Activated CD4-positive, alpha-beta memory T cell treated with anti-CD3 and anti-CD28 coated beads, Interleukin-2, amount 10 ng/mL, durations not matched to agents 7 days and 5 days (primary cell): ENCODE results near the gene PHKG1. TPM values are rescaled to one million over a fixed set of nuclear protein-coding genes. Genes with fewer than 3 reads are reported as not detected.
"Not testable (repeated sequence)": the region's sequence is repeated elsewhere in the genome, so short reads cannot be mapped to it uniquely, and the experiment has no call there.

ENCODE experiments used
- CTCF ChIA-PET: fragments of 350-600 bp; sonication (Branson Sonifier 250); formaldehyde crosslinking; loops from one replicate; lab custom pipeline; 2021; ENCODE audit warnings: antibody characterized with exemption, inconsistent platforms; lab: Charles Lee
- POLR2A ChIA-PET: fragments of 350-600 bp; sonication (Branson Sonifier 250); formaldehyde crosslinking; loops from one replicate; lab custom pipeline; 2021; ENCODE audit warnings: antibody characterized with exemption; lab: Charles Lee
- DNase-seq: peaks from one replicate; pipeline ENCODE4 v3.0.0-alpha.2; 2020
- H3K27ac Mint-ChIP-seq: one replicate; pipeline ENCODE4 v1.8.0; 2021; ENCODE audit warnings: mild to moderate bottlenecking, mixed read lengths
- H3K27me3 Mint-ChIP-seq: one replicate; pipeline ENCODE4 v1.8.0; 2021; ENCODE audit warnings: mixed read lengths
- H3K36me3 Mint-ChIP-seq: one replicate; pipeline ENCODE4 v1.8.0; 2021; ENCODE audit warnings: low read depth, mixed read lengths
- H3K4me1 Mint-ChIP-seq: one replicate; pipeline ENCODE4 v1.8.0; 2021; ENCODE audit warnings: mixed read lengths
- H3K4me3 Mint-ChIP-seq: one replicate; pipeline ENCODE4 v1.8.0; 2021; ENCODE audit warnings: mild to moderate bottlenecking, mixed read lengths
- H3K9me3 Mint-ChIP-seq: one replicate; pipeline ENCODE4 v1.8.0; 2021; ENCODE audit warnings: mixed read lengths
- total RNA-seq, 2 experiments: library from RNA; stranded (reverse); gene quantifications; one replicate each; pipeline ENCODE4 v1.2.3, GENCODE V29; 2021

The PHKG1 gene
- 1 to 10 TPM; 1.5 to 2.2 TPM for total RNA-seq

- DNase-seq, result no peak
- Mint-ChIP-seq H3K4me3 (no peak within 1 kb of the TSS), H3K36me3 (peaks cover 9% of the 10 kb centered on the region), H3K27me3 (no peaks in the 10 kb centered on the region), H3K4me1 (peaks cover 2% of the 10 kb centered on the region), H3K9me3 (no peaks in the 10 kb centered on the region), H3K27ac (no peak within 1 kb of the TSS)
- POLR2A ChIA-PET, result interaction anchor here (0.7 kb wide), 1 partner anchor 9 kb away, joined by 3 read pairs; no protein-coding TSS in a partner anchor
- CTCF ChIA-PET, result interaction anchor here (0.5 kb wide), 1 partner anchor 21 kb away, joined by 3 read pairs; no protein-coding TSS in a partner anchor
Measured at GRCh38 chr7:56092789-56093531, at the start of gene PHKG1. TSS of gene PHKG1 (minus strand) at chr7:56092952. CDS start at chr7:56088941, 4,011 bp downstream.

- DNase-seq, CTCF ChIA-PET, H3K27me3 Mint-ChIP-seq, H3K9me3 Mint-ChIP-seq, H3K36me3 Mint-ChIP-seq, H3K27ac Mint-ChIP-seq, H3K4me1 Mint-ChIP-seq, H3K4me3 Mint-ChIP-seq, POLR2A ChIA-PET: not testable (repeated sequence)
Measured at GRCh38 chr7:56131062-56131461, 38.3 kb upstream of the PHKG1 start.

- H3K4me3 Mint-ChIP-seq, result no peak overlapping the region
- H3K36me3 Mint-ChIP-seq, result no peaks in the 10 kb centered on the region
- no peaks in the 10 kb centered on the region for H3K4me1 Mint-ChIP-seq
- ChIA-PET POLR2A (no interaction called here), CTCF (no interaction called here)
- H3K27ac Mint-ChIP-seq, result no peak overlapping the region
- no peaks in the 10 kb centered on the region for H3K27me3 Mint-ChIP-seq
- no peaks in the 10 kb centered on the region for H3K9me3 Mint-ChIP-seq
- DNase-seq, result no peak
Measured at GRCh38 chr7:56127241-56127975, 34.7 kb upstream of the PHKG1 start.

GRCh38 chr7:56125831-56126230, 33.1 kb upstream of the PHKG1 start:
- H3K27ac Mint-ChIP-seq, result no peak overlapping the region
- ChIA-PET POLR2A (no interaction called here), CTCF (no interaction called here)
- no peaks in the 10 kb centered on the region for H3K27me3 Mint-ChIP-seq
- H3K4me3 Mint-ChIP-seq, result no peak overlapping the region
- no peaks in the 10 kb centered on the region for H3K36me3 Mint-ChIP-seq
- DNase-seq, result no peak
- no peaks in the 10 kb centered on the region for H3K4me1 Mint-ChIP-seq
- H3K9me3 Mint-ChIP-seq, result no peaks in the 10 kb centered on the region

GRCh38 chr7:56124981-56125380, 32.2 kb upstream of the PHKG1 start:
- no peaks in the 10 kb centered on the region for H3K27me3 Mint-ChIP-seq
- H3K4me1 Mint-ChIP-seq, result no peaks in the 10 kb centered on the region
- ChIA-PET POLR2A (no interaction called here), CTCF (no interaction called here)
- DNase-seq, result no peak
- no peak overlapping the region for H3K4me3 Mint-ChIP-seq
- no peak overlapping the region for H3K27ac Mint-ChIP-seq
- no peaks in the 10 kb centered on the region for H3K9me3 Mint-ChIP-seq
- H3K36me3 Mint-ChIP-seq, result no peaks in the 10 kb centered on the region

GRCh38 chr7:56121440-56121839, 28.7 kb upstream of the PHKG1 start:
- POLR2A ChIA-PET, result no interaction called here
- Mint-ChIP-seq H3K36me3 (no peaks in the 10 kb centered on the region), H3K4me3 (no peak overlapping the region), H3K27ac (no peak overlapping the region), H3K27me3 (peaks cover 6% of the 10 kb centered on the region), H3K9me3 (no peaks in the 10 kb centered on the region), H3K4me1 (no peaks in the 10 kb centered on the region)
- CTCF ChIA-PET, result no interaction called here
- DNase-seq, result no peak

- no peak for DNase-seq
- POLR2A ChIA-PET, result interaction anchor here (1.0 kb wide), 1 partner anchor 9 kb away, joined by 3 read pairs; no protein-coding TSS in a partner anchor
- Mint-ChIP-seq H3K4me1 (no peaks in the 10 kb centered on the region), H3K4me3 (no peak within 1 kb of the TSS), H3K27me3 (peaks cover 7% of the 10 kb centered on the region), H3K9me3 (no peaks in the 10 kb centered on the region), H3K36me3 (no peaks in the 10 kb centered on the region), H3K27ac (no peak within 1 kb of the TSS)
- CTCF ChIA-PET, result interaction anchor here (0.7 kb wide), 1 partner anchor 30 kb away, joined by 3 read pairs; no protein-coding TSS in a partner anchor
Measured at GRCh38 chr7:56115852-56116538, 23.2 kb upstream of the PHKG1 start, which contains the start of gene NUPR2. TSS of gene NUPR2 (minus strand) at chr7:56116417. CDS start at chr7:56116314, 103 bp downstream.

GRCh38 chr7:56112244-56112643, 19.5 kb upstream of the PHKG1 start:
- H3K27ac Mint-ChIP-seq, H3K9me3 Mint-ChIP-seq, POLR2A ChIA-PET, H3K27me3 Mint-ChIP-seq, CTCF ChIA-PET, H3K36me3 Mint-ChIP-seq, DNase-seq, H3K4me3 Mint-ChIP-seq: not testable (repeated sequence)
- peaks cover 12% of the 10 kb centered on the region for H3K4me1 Mint-ChIP-seq

- ChIA-PET POLR2A (no interaction called here), CTCF (no interaction called here)
- DNase-seq, result no peak
- no peaks in the 10 kb centered on the region for H3K27me3 Mint-ChIP-seq
- peaks cover 21% of the 10 kb centered on the region for H3K4me1 Mint-ChIP-seq
- no peak overlapping the region for H3K4me3 Mint-ChIP-seq
- H3K27ac Mint-ChIP-seq, result no peak overlapping the region
- H3K36me3 Mint-ChIP-seq, result peaks cover 18% of the 10 kb centered on the region
- peaks cover 7% of the 10 kb centered on the region for H3K9me3 Mint-ChIP-seq
Measured at GRCh38 chr7:56110611-56111010, 17.9 kb upstream of the PHKG1 start.

GRCh38 chr7:56107954-56108258, 15.2 kb upstream of the PHKG1 start:
- no peak overlapping the region for H3K4me3 Mint-ChIP-seq
- POLR2A ChIA-PET, result no interaction called here
- no peak overlapping the region for H3K27ac Mint-ChIP-seq
- DNase-seq, result no peak
- H3K36me3 Mint-ChIP-seq, result peaks cover 35% of the 10 kb centered on the region
- CTCF ChIA-PET, result interaction anchor here (0.6 kb wide), 1 partner anchor 9 kb away, joined by 3 read pairs; no protein-coding TSS in a partner anchor
- no peaks in the 10 kb centered on the region for H3K27me3 Mint-ChIP-seq
- H3K9me3 Mint-ChIP-seq, result peaks cover 7% of the 10 kb centered on the region
- H3K4me1 Mint-ChIP-seq, result peaks cover 40% of the 10 kb centered on the region

- Mint-ChIP-seq H3K9me3 (peaks cover 7% of the 10 kb centered on the region), H3K4me3 (peak within 1 kb of the TSS; percentile 99), H3K36me3 (peaks cover 43% of the 10 kb centered on the region), H3K4me1 (peaks cover 44% of the 10 kb centered on the region), H3K27me3 (no peaks in the 10 kb centered on the region), H3K27ac (peak within 1 kb of the TSS; percentile 94)
- DNase-seq, result peak; percentile 96
- CTCF ChIA-PET, result interaction anchor here (0.6 to 1.7 kb wide), 5 partner anchors 32 to 74 kb away, joined by 3 to 14 read pairs (median 3); partner anchors contain the start of genes CCT6A, PSPH and SUMF2
- POLR2A ChIA-PET, result interaction anchor here (0.7 to 2.7 kb wide), 21 partner anchors 8 to 1350 kb away, joined by 3 to 33 read pairs (median 5); partner anchors contain the start of genes CCT6A, LANCL2, NIPSNAP2 and PSPH
Measured at GRCh38 chr7:56106108-56107073, 13.6 kb upstream of the PHKG1 start, which contains the start of gene CHCHD2. TSS of gene CHCHD2 (minus strand) at chr7:56106476. CDS start at chr7:56106413, 63 bp downstream.

- Mint-ChIP-seq H3K9me3 (peaks cover 7% of the 10 kb centered on the region), H3K36me3 (peaks cover 51% of the 10 kb centered on the region), H3K4me1 (peaks cover 41% of the 10 kb centered on the region), H3K27me3 (no peaks in the 10 kb centered on the region), H3K4me3 (peak overlapping the region; percentile 99), H3K27ac (peak overlapping the region; percentile 94)
- ChIA-PET POLR2A (interaction anchor here (0.7 to 2.7 kb wide), 14 partner anchors 10 to 1346 kb away, joined by 3 to 33 read pairs (median 6); partner anchors contain the start of genes CCT6A, LANCL2, NIPSNAP2 and PSPH), CTCF (interaction anchor here (1.3 to 1.7 kb wide), 4 partner anchors 31 to 54 kb away, joined by 3 to 14 read pairs (median 4); partner anchors contain the start of genes CCT6A, PSPH and SUMF2)
- DNase-seq, result peak; percentile 45
Measured at GRCh38 chr7:56105508-56105907, 12.8 kb upstream of the PHKG1 start.
